Colonic mucosa (tissue), 4 donors: ENCODE measurements around the gene TMEM163. TPM values are rescaled to one million over a fixed set of nuclear protein-coding genes. Genes with fewer than 3 reads are reported as not detected.

Source experiments
- DNase-seq: peaks from one replicate; pipeline ENCODE4 v3.0.0-alpha.2; 2020
- H3K27ac ChIP-seq: fragments of 200-600 bp; one replicate; pipeline ENCODE4 v1.8.0; 2021
- H3K27me3 ChIP-seq: fragments of 200-600 bp; one replicate; pipeline ENCODE4 v1.8.0; 2021
- H3K36me3 ChIP-seq: fragments of 200-600 bp; one replicate; pipeline ENCODE4 v1.8.0; 2021
- H3K4me1 ChIP-seq: fragments of 200-600 bp; one replicate; pipeline ENCODE4 v1.8.0; 2021; ENCODE audit warnings: mild to moderate bottlenecking
- H3K4me3 ChIP-seq: fragments of 200-600 bp; one replicate; pipeline ENCODE4 v1.8.0; 2021
- H3K9ac ChIP-seq, 2 donors: one replicate each; pipeline ENCODE4 v1.7.0; 2013; ENCODE audit warnings: control low read depth in 2 of 2, low read depth in 2 of 2, low read length in 2 of 2
- H3K9me3 ChIP-seq: fragments of 200-600 bp; one replicate; pipeline ENCODE4 v1.8.0; 2021
- intact Hi-C: fragments of 100-400 bp; cut with DNase I; formaldehyde crosslinking; loops from one replicate; pipeline ENCODE4 v1.14.1; 2022
- total RNA-seq, 2 donors: library from RNA; stranded (reverse); fragmentation: NEBNext Ultra II Directional in 1 of 2; extraction: Animal tissue kit (Norgen Biotek cat#: 25700) in 1 of 2; gene quantifications; one replicate each; pipeline ENCODE4 v1.2.1, GENCODE V29; 2021
- TF ChIP-seq, protein P1 (sequence below): fragments of 200-600 bp; IDR thresholded peaks from one replicate; pipeline ENCODE4 v1.8.0; 2022; ENCODE audit warnings: antibody characterized with exemption, mild to moderate bottlenecking
- donor health status: healthy.
- donor health status: DM: no; HTN: no; CAD: no.
- donor health status: DM: no; HTN: no; CAD: no.

Gene TMEM163
- total RNA-seq, 2 donors from 2014 or later = 0.29 TPM; not detected in 1

DNA sequence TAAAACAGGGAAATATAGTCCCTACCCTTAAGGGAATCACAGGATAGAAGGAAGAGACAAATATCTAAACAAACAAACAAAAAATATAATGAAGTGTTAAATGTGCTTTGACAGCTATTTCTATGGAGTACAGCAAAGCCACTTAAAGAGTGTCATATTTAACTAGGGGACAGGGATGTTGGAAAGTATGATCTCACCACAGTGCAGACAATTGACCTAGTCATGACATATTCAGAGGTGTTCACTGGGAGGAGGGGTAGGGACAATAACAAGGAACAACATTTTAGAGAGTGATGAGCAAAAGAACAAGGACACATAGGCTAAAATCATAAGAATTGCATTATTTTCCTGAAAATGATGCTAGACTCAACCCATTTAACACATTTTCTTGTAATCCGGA is 107.5 kb downstream of the TMEM163 start:
- TF ChIP-seq, protein P1, sequence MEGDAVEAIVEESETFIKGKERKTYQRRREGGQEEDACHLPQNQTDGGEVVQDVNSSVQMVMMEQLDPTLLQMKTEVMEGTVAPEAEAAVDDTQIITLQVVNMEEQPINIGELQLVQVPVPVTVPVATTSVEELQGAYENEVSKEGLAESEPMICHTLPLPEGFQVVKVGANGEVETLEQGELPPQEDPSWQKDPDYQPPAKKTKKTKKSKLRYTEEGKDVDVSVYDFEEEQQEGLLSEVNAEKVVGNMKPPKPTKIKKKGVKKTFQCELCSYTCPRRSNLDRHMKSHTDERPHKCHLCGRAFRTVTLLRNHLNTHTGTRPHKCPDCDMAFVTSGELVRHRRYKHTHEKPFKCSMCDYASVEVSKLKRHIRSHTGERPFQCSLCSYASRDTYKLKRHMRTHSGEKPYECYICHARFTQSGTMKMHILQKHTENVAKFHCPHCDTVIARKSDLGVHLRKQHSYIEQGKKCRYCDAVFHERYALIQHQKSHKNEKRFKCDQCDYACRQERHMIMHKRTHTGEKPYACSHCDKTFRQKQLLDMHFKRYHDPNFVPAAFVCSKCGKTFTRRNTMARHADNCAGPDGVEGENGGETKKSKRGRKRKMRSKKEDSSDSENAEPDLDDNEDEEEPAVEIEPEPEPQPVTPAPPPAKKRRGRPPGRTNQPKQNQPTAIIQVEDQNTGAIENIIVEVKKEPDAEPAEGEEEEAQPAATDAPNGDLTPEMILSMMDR = no peak
- no peak for DNase-seq
- intact Hi-C loops = no loop called here
- H3K9ac ChIP-seq = no peak overlapping the region
- H3K27me3 ChIP-seq = no peaks in the 10 kb centered on the region
- no peak overlapping the region for H3K4me3 ChIP-seq
- no peaks in the 10 kb centered on the region for H3K4me1 ChIP-seq
- H3K27ac ChIP-seq = no peak overlapping the region
- H3K36me3 ChIP-seq = no peaks in the 10 kb centered on the region
- H3K9me3 ChIP-seq = no peaks in the 10 kb centered on the region

DNA sequence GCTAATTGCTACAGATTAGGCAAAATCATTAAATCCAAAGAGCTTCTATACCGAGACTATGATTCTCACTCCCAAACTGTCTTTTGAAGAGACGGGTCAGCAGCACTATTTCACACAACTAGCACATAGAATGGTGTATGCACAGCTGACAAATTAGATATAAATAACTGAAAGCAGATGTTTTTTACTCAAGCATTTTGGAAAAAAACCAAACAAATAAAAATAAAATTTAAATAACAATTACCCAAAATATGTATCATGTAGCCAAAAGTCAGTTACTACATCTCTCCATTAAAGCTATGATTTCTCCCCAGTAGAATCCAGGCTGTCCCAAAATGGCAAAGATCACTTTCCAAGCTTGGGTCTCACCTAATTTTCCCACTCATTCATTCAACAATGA is 107.9 kb downstream of the TMEM163 start:
- no peaks in the 10 kb centered on the region for H3K36me3 ChIP-seq
- intact Hi-C loops = no loop called here
- no peak overlapping the region for H3K27ac ChIP-seq
- TF ChIP-seq, protein P1 = no peak
- H3K9me3 ChIP-seq = no peaks in the 10 kb centered on the region
- H3K9ac ChIP-seq = no peak overlapping the region
- H3K27me3 ChIP-seq = no peaks in the 10 kb centered on the region
- no peak for DNase-seq
- no peak overlapping the region for H3K4me3 ChIP-seq
- H3K4me1 ChIP-seq = no peaks in the 10 kb centered on the region

DNA sequence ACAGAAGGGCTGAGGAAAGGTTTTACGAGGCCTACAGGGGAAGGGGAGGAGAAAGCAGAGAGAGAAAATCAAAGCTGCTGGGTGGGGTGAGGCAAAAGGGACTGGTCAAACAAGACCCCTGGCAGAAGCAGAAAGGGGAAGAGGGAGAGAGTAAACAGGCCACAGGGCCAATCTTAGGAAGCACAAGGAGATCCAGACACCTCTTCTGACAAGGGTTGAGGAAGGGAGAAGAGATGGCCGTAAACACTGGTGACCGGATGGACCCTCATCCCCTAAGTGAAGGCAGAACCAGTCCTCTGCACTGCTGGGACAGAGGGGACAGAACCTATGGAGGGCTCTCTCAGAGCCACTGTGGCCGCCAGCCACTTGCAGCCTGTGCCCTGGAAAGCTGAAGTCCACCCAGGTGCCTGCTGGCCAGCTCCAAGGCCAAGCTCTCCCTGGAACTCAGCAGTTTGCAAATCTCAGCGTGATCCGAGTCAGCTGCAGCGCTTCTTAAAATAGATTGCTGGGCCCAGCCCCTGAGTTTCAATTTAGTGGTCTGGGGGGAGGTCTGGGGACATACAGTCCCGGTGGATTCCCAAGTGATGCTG is 108.8 kb downstream of the TMEM163 start:
- DNase-seq = no peak
- no peaks in the 10 kb centered on the region for H3K36me3 ChIP-seq
- TF ChIP-seq, protein P1 = no peak
- H3K9me3 ChIP-seq = no peaks in the 10 kb centered on the region
- H3K27ac ChIP-seq = no peak overlapping the region
- H3K4me1 ChIP-seq = no peaks in the 10 kb centered on the region
- intact Hi-C loops = no loop called here
- H3K9ac ChIP-seq = no peak overlapping the region
- no peak overlapping the region for H3K4me3 ChIP-seq
- H3K27me3 ChIP-seq = no peaks in the 10 kb centered on the region

GRCh38 chr2:134603966-134604365 is 114.8 kb downstream of the TMEM163 start:
- intact Hi-C loops = no loop called here
- H3K4me3 ChIP-seq = no peak overlapping the region
- TF ChIP-seq, protein P1 = no peak
- no peaks in the 10 kb centered on the region for H3K9me3 ChIP-seq
- DNase-seq = no peak
- no peaks in the 10 kb centered on the region for H3K36me3 ChIP-seq
- H3K27me3 ChIP-seq = no peaks in the 10 kb centered on the region
- H3K4me1 ChIP-seq = no peaks in the 10 kb centered on the region
- H3K27ac ChIP-seq = no peak overlapping the region
- no peak overlapping the region for H3K9ac ChIP-seq

DNA sequence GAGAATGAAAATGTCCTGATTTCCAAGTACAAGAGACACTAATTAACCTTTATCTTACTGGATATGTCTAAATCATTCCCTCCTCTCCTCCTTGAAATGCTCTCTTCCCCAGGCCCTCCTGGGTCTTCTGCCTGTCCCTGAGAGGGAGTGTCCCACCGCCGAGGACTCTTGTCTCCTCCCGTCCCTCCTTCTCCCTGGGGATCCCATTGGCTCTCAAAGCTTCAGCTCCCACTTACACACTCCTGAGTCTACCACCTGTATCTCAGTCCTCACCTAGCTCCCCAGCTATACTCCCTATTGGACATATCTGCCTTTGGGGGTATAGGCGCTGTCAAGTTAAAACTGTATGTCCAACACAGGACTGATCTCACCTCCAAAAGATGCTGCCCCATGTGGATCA is 116.1 kb downstream of the TMEM163 start:
- Histone ChIP-seq H3K9ac (no peak overlapping the region), H3K36me3 (no peaks in the 10 kb centered on the region), H3K27me3 (no peaks in the 10 kb centered on the region), H3K27ac (no peak overlapping the region), H3K4me3 (no peak overlapping the region), H3K4me1 (no peaks in the 10 kb centered on the region), H3K9me3 (no peaks in the 10 kb centered on the region)
- TF ChIP-seq, protein P1 = no peak
- no peak for DNase-seq
- intact Hi-C loops = no loop called here
